DMS53 treated with DMSO at 0.1 percent for 48 hours (cell line): Measurements from ENCODE around the gene RPL12.
A peak's percentile ranks its signal among the peaks of the same experiment; 100 is the strongest.

Experiments used
- DNase-seq: peaks from one replicate; lab custom pipeline; 2025; ENCODE audit not compliant: unreplicated experiment; lab: John Stamatoyannopoulos, UW

The RPL12 gene

GRCh38 chr9:127450830-127451607 lies at the start of gene RPL12, which contains the start of gene LRSAM1:
Gene RPL12, minus strand, starts transcription at chr9:127451406. Its CDS starts 89 bp downstream, at chr9:127451317.
Gene LRSAM1, plus strand, starts transcription at chr9:127451510. Its CDS starts 3,018 bp downstream, at chr9:127454528.
- DNase-seq, result peak; percentile 90

- DNase-seq, result no peak
These were observed 49.7 kb upstream of the RPL12 start for GRCh38 chr9:127500862-127501261.

DNA sequence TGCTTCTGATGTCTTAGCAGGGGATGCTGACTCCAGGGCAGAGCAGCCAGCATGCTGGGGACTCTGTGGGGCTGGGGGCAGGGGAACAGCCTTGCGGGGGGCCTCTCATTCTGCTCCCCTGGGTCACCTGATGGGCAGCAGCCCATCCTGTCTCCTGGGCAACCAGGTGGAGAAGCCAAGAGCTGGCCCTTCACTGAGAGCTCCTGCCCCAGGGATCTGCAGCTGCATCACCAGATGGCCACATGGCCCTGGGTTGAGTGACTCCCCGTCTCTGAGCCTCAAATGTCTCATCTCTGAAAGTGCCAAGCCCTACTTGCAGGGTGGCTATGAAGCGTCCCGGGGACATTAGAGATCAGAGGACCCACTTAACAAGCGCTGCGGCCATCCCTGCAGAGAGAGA lies 49.2 kb upstream of the RPL12 start:
- DNase-seq, result no peak

DNA sequence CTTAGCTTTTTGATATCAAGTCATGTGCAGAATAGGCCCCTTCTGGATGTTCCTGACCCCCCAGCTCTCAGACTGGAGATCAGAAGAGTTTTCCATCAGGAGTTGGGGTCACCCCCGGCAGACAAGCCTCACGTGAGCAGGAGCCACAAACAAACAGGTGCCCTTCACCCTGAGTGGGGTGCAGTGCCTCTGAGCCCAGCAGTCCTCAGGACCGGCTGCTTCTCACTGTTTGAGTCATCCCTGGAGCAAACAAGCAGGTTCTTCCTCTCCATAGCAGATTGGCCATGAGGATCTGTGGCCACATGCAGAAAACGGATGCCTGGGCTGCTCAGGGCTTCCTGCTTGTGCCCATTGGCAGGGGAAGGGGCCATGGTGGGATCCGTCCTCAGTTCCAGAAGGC lies 47.1 kb upstream of the RPL12 start:
- no peak for DNase-seq

DNA sequence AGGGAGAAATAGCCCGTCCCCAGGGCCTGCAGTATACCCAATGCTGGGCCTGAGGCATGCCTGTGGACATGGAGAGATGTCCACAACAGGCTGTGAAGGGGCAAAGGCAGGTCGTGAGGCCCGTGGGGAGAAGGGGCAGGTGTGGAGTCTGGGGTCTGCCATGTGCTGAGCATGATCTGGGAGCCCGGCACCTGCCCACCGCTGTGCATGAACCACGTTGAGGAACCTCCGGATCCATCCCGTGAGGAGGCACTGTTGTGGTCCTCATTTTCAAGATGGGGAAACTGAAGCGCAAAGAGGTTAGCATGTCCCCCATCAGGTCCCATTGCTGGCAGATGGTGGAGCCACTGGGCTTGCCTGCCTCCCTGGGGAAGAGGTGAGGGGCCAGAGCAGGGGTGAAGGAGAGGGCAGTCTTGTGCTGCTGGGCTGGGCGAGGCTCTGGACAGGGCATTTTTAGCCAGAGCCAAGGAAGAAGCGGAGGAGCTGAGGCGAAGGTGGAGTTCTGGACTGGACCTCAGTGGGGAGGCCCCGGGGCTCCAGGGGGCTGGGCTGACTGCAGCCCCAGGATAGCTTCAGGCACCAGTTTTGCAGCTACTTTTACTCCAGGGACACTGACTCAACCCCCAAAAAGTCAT lies 46.6 kb upstream of the RPL12 start:
- DNase-seq, result no peak

- DNase-seq, result no peak
These were observed 45.8 kb upstream of the RPL12 start for GRCh38 chr9:127496974-127497373.

- no peak for DNase-seq
These were observed 44.8 kb upstream of the RPL12 start for GRCh38 chr9:127495884-127496555.

- no peak for DNase-seq
These were observed 43.1 kb upstream of the RPL12 start for GRCh38 chr9:127494304-127494702.

- DNase-seq, result no peak
These were observed 42.5 kb upstream of the RPL12 start for GRCh38 chr9:127493592-127494303.

- no peak for DNase-seq
These were observed 41.4 kb upstream of the RPL12 start for GRCh38 chr9:127492616-127493015.

DNA sequence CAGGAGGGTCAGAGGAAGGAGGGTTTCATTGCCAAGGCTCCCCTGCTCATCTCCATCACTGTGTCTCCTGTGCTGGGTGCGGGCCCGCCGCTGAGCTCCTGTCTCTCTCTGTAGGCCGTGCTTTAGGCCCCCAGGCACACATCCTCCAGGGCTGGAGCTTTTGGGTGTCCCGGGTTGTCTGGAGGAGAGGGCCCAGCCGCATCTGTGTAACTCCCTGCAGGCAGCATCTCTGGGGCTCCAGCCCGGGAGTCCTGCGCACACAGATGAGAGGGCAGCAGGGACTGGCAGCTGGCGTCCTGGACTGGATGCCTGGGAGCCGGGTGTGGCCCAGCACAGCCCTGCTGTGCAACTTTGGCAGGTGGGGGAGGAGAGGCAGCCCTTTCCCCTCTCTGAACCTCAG lies 40.3 kb upstream of the RPL12 start:
- DNase-seq, result no peak

GRCh38 chr9:127490535-127491230 lies 39.5 kb upstream of the RPL12 start:
- DNase-seq, result no peak

- no peak for DNase-seq
These were observed 38.4 kb upstream of the RPL12 start for GRCh38 chr9:127489471-127490115.

DNA sequence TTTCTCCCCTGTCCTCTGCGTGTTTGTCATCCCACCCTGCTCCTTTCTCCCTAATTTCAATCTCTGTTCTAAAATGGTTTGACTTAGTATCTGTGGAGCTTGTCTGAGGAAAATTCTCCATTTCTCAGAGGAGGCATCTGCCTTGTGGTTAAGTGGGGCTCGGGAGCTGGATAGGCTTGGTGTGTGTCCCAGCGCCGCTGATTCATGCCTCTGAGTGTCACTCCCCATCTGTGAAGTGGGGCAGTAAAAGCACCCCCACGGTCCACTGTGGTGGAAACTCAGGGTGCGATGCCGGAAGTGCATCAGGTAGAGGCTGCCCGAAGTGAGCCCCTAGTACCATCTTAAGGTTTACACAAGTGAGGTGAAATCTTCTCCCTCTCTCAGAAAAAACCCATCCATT lies 37.7 kb upstream of the RPL12 start:
- DNase-seq, result no peak

DNA sequence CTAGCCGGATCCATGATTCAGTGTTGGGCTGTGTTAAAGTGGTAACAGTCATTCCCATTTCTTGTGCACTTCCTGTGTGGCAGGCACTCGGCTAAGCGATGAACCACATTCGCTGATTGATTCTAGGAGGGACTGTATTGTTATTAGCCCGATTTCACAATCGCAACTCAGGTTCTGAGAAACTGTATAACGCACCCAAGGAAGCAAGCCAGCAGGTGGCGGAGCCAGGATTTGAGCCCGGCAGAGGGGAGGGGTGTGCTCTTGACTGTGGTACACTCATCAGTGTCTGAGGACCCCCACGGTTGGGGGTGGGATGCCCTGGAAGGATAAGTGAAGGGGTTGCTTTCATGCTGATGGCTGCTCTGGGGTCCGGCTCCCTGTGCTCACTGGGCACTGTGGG lies 34.8 kb upstream of the RPL12 start:
- DNase-seq, result no peak

- no peak for DNase-seq
These were observed 31.5 kb upstream of the RPL12 start for GRCh38 chr9:127482662-127483061.

GRCh38 chr9:127479507-127480081 lies 28.4 kb upstream of the RPL12 start:
- no peak for DNase-seq

DNA sequence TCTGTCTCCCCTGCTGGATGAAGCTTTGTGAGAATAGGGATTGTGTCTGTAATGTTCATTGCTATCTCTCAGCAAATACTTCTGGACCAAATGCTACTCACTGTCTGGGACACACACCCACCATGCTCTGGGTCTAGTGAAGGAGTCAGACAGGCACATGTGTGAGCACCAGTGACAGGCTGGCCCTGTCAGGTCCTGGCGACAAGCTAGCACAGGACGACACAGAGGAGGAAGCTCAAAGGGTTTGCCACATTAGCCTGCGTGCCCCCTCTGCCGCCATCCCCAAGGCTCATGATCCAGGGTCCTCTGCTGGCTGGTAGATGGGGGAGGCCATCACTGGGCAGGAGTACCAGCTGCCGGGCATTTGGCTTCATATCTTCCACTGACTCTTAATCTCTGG lies 23.4 kb upstream of the RPL12 start:
- no peak for DNase-seq

- DNase-seq, result no peak
These were observed 22.7 kb upstream of the RPL12 start for GRCh38 chr9:127473932-127474331.

- DNase-seq, result no peak
These were observed 22.3 kb upstream of the RPL12 start for GRCh38 chr9:127473501-127473900.
